Gastrocnemius medialis (tissue), 4 donors: ENCODE measurements around the gene ATE1. TPM values are rescaled to one million over a fixed set of nuclear protein-coding genes. Genes with fewer than 3 reads are reported as not detected.

Experiments used
- ATAC-seq, 2 donors: fragments of 150-250 bp; one replicate each; pipeline ENCODE4 v1.9.1; 2016
- DNase-seq, 2 donors: peaks; one replicate each; pipeline ENCODE4 v3.0.0-alpha.2; 2019
- H3K27ac ChIP-seq, 4 donors: fragments of 200-600 bp; sonication (generic); 1 replicate in 1 of 4; 2 replicates in 3 of 4; pipeline ENCODE4 v1.5.1; 2016 to 2018; ENCODE audit warnings: mild to moderate bottlenecking in 2 of 4, moderate library complexity in 1 of 4
- H3K27me3 ChIP-seq, 3 donors: fragments of 200-600 bp; sonication (generic) in 2 of 3; 1 replicate in 1 of 3; 2 replicates in 2 of 3; pipeline versions ENCODE4 v1.5.1 to v1.6.0; 2016 to 2019; ENCODE audit warnings: mild to moderate bottlenecking in 1 of 3, moderate library complexity in 1 of 3
- H3K36me3 ChIP-seq, 2 donors: fragments of 200-600 bp; sonication (generic) in 1 of 2; one replicate each; pipeline ENCODE4 v1.5.1; 2017 to 2018
- H3K4me1 ChIP-seq, 2 donors: fragments of 200-600 bp; sonication (generic) in 1 of 2; one replicate each; pipeline ENCODE4 v1.5.1; 2016 to 2017; ENCODE audit warnings: mild to moderate bottlenecking in 2 of 2
- H3K4me3 ChIP-seq, 4 donors: fragments of 200-600 bp; sonication (generic) in 3 of 4; 1 replicate in 1 of 4; 2 replicates in 3 of 4; pipeline ENCODE4 v1.5.1; 2016 to 2019; ENCODE audit warnings: mild to moderate bottlenecking in 2 of 4
- H3K9me3 ChIP-seq, 3 donors: fragments of 200-600 bp; sonication (generic) in 2 of 3; 1 replicate in 1 of 3; 2 replicates in 2 of 3; pipeline ENCODE4 v1.5.1; 2016 to 2019
- CTCF ChIP-seq, 5 experiments: fragments of 450-650 bp in 3 of 5; fragments of 200-600 bp in 2 of 5; sonication (generic) in 2 of 5; IDR thresholded peaks in 4 of 5; conservative IDR thresholded peaks in 1 of 5; 1 replicate in 4 of 5; 2 replicates in 1 of 5; pipeline ENCODE4 v1.5.1; 2016 to 2019; ENCODE audit warnings: antibody characterized with exemption in 5 of 5, mild to moderate bottlenecking in 3 of 5, moderate library complexity in 3 of 5
- POLR2A ChIP-seq, 2 donors: fragments of 450-650 bp; IDR thresholded peaks; one replicate each; pipeline ENCODE4 v1.6.1; 2017; ENCODE audit warnings: antibody characterized with exemption in 2 of 2, mild to moderate bottlenecking in 2 of 2, moderate library complexity in 2 of 2
- in situ Hi-C, 4 donors: fragments of 200-750 bp; cut with MboI; loops; one replicate each; pipeline versions ENCODE4 v1.15.0 to v1.8.0; 2017; ENCODE audit warnings: low sequenced_read_pairs in 4 of 4
- intact Hi-C: fragments of 100-400 bp; cut with DNase I; formaldehyde crosslinking; loops from one replicate; pipeline ENCODE4 v1.15.1; 2023; ENCODE audit warnings: low total_unique reads
- total RNA-seq, 4 donors: library from RNA; depleted of rRNA; stranded (reverse); fragments of >200 nt; gene quantifications; one replicate each; pipeline versions ENCODE4 v1.1.0 to v1.2.3, GENCODE V29; 2016

Gene ATE1
- total RNA-seq, 4 donors from 2014 or later, result 34.3 to 57.6 (median 39.4) TPM

- no peak overlapping the region for H3K27ac ChIP-seq
- no peaks in the 10 kb centered on the region for H3K36me3 ChIP-seq
- no peak overlapping the region for H3K4me3 ChIP-seq
- no peaks in the 10 kb centered on the region for H3K9me3 ChIP-seq
- no peaks in the 10 kb centered on the region for H3K4me1 ChIP-seq
- in situ Hi-C loops (no loop called here), intact Hi-C loops (no loop called here)
- ATAC-seq, result no peak
- H3K27me3 ChIP-seq, result no peaks in the 10 kb centered on the region
- TF ChIP-seq POLR2A (IDR thresholded peaks at IDR 0.05), result no peak
- TF ChIP-seq CTCF (IDR thresholded peaks at IDR 0.05 in 4 of 5, conservative IDR thresholded peaks at IDR 0.05 in 1 of 5), result no peak
- no peak for DNase-seq
Measured at GRCh38 chr10:121721257-121721656, 206.6 kb downstream of the ATE1 start.

DNA sequence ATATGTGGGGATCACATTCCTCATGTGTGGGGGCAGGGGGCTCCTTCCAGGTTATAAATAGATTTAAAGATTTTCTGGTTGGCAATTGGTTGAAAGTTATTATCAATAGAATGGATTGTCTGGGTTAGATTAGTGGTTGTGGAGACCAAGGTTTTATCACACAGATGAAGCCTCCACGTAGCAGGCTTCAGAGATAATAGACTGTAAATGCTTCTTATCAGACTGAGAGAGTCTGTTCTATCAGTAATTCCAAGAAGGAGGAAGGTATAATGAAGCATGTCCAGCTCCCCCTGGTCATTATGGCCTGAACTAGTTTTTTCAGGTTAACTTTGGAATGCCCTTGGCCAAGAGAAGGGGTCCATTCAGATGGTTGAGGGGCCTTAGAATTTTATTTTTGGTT, 211.9 kb downstream of the ATE1 start:
- no peaks in the 10 kb centered on the region for H3K36me3 ChIP-seq
- no peak for TF ChIP-seq POLR2A (IDR thresholded peaks at IDR 0.05)
- no peak for TF ChIP-seq CTCF (IDR thresholded peaks at IDR 0.05 in 4 of 5, conservative IDR thresholded peaks at IDR 0.05 in 1 of 5)
- DNase-seq (no peak), ATAC-seq (no peak)
- peaks cover 0 to 4% of the 10 kb centered on the region in 2 donors for H3K4me1 ChIP-seq
- in situ Hi-C loops (no loop called here), intact Hi-C loops (no loop called here)
- H3K27ac ChIP-seq, result no peak overlapping the region
- no peaks in the 10 kb centered on the region for H3K9me3 ChIP-seq
- H3K4me3 ChIP-seq, result no peak overlapping the region
- H3K27me3 ChIP-seq, result no peaks in the 10 kb centered on the region

DNA sequence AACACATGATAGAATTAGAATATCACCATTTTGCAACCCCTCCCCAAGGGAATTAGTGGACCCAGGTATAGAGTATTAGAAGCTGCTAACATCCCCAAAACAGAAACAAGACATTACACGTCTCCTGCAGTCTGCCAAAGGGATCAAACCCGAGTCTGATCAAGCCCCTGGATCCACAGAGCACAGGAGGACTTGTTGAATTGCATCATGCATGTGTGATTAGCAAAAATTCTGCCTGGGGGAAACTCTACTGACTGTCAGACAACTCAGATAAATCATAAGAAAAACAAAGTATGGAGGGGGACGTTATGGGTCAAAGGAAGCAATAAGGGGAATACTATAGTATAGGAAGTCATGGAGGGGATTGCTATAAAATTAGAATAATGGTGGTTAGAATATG, 212.8 kb downstream of the ATE1 start:
- Histone ChIP-seq H3K9me3 (no peaks in the 10 kb centered on the region), H3K4me3 (no peak overlapping the region), H3K36me3 (no peaks in the 10 kb centered on the region), H3K27me3 (no peaks in the 10 kb centered on the region), H3K27ac (no peak overlapping the region), H3K4me1 (peaks cover 0 to 6% of the 10 kb centered on the region in 2 donors)
- in situ Hi-C loops, result no loop called here
- intact Hi-C loops, result no loop called here
- TF ChIP-seq POLR2A (IDR thresholded peaks at IDR 0.05) (no peak), CTCF (IDR thresholded peaks at IDR 0.05 in 4 of 5, conservative IDR thresholded peaks at IDR 0.05 in 1 of 5) (no peak)
- DNase-seq (no peak), ATAC-seq (no peak)

- no peaks in the 10 kb centered on the region for H3K36me3 ChIP-seq
- H3K27ac ChIP-seq, result no peak overlapping the region
- H3K4me1 ChIP-seq, result peaks cover 0 to 6% of the 10 kb centered on the region in 2 donors
- in situ Hi-C loops (no loop called here), intact Hi-C loops (no loop called here)
- H3K9me3 ChIP-seq, result no peaks in the 10 kb centered on the region
- ATAC-seq, result no peak
- no peak overlapping the region for H3K4me3 ChIP-seq
- no peak for DNase-seq
- peaks cover 0 to 4% (median 3%) of the 10 kb centered on the region in 3 donors for H3K27me3 ChIP-seq
- TF ChIP-seq CTCF (IDR thresholded peaks at IDR 0.05 in 4 of 5, conservative IDR thresholded peaks at IDR 0.05 in 1 of 5) (no peak), POLR2A (IDR thresholded peaks at IDR 0.05) (no peak)
Measured at GRCh38 chr10:121713486-121713885, 214.3 kb downstream of the ATE1 start.

GRCh38 chr10:121710971-121711370, 216.9 kb downstream of the ATE1 start:
- Histone ChIP-seq H3K9me3 (no peaks in the 10 kb centered on the region), H3K27me3 (peaks cover 0 to 14% (median 6%) of the 10 kb centered on the region in 3 donors), H3K27ac (no peak overlapping the region), H3K36me3 (no peaks in the 10 kb centered on the region), H3K4me3 (no peak overlapping the region), H3K4me1 (peaks cover 0 to 6% of the 10 kb centered on the region in 2 donors)
- DNase-seq, result no peak
- no peak for TF ChIP-seq CTCF (IDR thresholded peaks at IDR 0.05 in 4 of 5, conservative IDR thresholded peaks at IDR 0.05 in 1 of 5)
- no peak for TF ChIP-seq POLR2A (IDR thresholded peaks at IDR 0.05)
- intact Hi-C loops (no loop called here), in situ Hi-C loops (no loop called here)
- no peak for ATAC-seq
